ENCODE data around the gene PORCN. TPM values are rescaled to one million over a fixed set of nuclear protein-coding genes. Genes with fewer than 3 reads are reported as not detected.

Gene PORCN
- total and polyA plus RNA-seq, 9 of the 15 experiments (the other 6 are each of a cell fraction or from before 2014, with no cell fraction given): 0.34 to 5.1 (median 2.8) TPM

- H3K27me3 ChIP-seq (ENCODE audit: control insufficient read depth in 2 of 2, insufficient read depth in 2 of 2, low read length in 2 of 2): no peaks in the 10 kb centered on the region
- H3K79me2 ChIP-seq (ENCODE audit: control insufficient read depth, insufficient read depth, low read length): no peaks in the 10 kb centered on the region
- ATAC-seq: no peak
- ChIA-PET POLR2A (no interaction called here), CTCF (ENCODE audit: low intra/inter-chr PET ratio) (no interaction called here)
- H3K36me3 ChIP-seq (ENCODE audit: control insufficient read depth, insufficient read depth, low read length): no peaks in the 10 kb centered on the region
- intact Hi-C loops (cut with micrococcal nuclease): loop anchor here (10.0 kb wide), 1 partner anchor 663 kb away; the partner anchor contains the start of gene ZNF81
- H4K20me1 ChIP-seq (replicated peaks; ENCODE audit: control insufficient read depth, insufficient read depth, low read length): no peaks in the 10 kb centered on the region
- no peak for FAIRE-seq
- DNase-seq (ENCODE audit: extremely low read depth in 1 of 4, low spot score in 3 of 4): no peak
- H3K4me2 ChIP-seq (ENCODE audit: insufficient read depth, low read length): no peak overlapping the region
- BruUV-seq (replicated peaks): no TSS peak
- no peaks in the 10 kb centered on the region for H3K9me1 ChIP-seq (ENCODE audit: control insufficient read depth, insufficient read depth, low read length)
- no peaks in the 10 kb centered on the region for H3K9me3 ChIP-seq (replicated peaks; ENCODE audit: control insufficient read depth, insufficient read depth, low read depth, low read length)
- no peak overlapping the region for H2AFZ ChIP-seq (ENCODE audit: low read depth, low read length)
- in situ Hi-C loops (cut with MboI): loop anchor here (25.0 kb wide), 1 partner anchor 636 kb away; no protein-coding TSS in a partner anchor
- no peak overlapping the region for H3K27ac ChIP-seq (ENCODE audit: extremely low read depth, low read depth, low read length)
- H3K4me3 ChIP-seq: no peak overlapping the region
- whole genome bisulfite sequencing (ENCODE audit: insufficient coverage, low coverage, missing lambda C conversion rate): 20% methylated on average over 3 of the region's 5 CpGs
- H3K9ac ChIP-seq (ENCODE audit: insufficient read depth in 1 of 2, low read depth in 2 of 2, low read length in 2 of 2): no peak overlapping the region
- H3K4me1 ChIP-seq (replicated peaks in 1 of 2; ENCODE audit: control insufficient read depth in 2 of 2, insufficient read depth in 2 of 2, low read length in 2 of 2): peaks cover 8 to 10% of the 10 kb centered on the region in 2 experiments; a peak in 4 of 5 replicates
- TF ChIP-seq, protein P1, sequence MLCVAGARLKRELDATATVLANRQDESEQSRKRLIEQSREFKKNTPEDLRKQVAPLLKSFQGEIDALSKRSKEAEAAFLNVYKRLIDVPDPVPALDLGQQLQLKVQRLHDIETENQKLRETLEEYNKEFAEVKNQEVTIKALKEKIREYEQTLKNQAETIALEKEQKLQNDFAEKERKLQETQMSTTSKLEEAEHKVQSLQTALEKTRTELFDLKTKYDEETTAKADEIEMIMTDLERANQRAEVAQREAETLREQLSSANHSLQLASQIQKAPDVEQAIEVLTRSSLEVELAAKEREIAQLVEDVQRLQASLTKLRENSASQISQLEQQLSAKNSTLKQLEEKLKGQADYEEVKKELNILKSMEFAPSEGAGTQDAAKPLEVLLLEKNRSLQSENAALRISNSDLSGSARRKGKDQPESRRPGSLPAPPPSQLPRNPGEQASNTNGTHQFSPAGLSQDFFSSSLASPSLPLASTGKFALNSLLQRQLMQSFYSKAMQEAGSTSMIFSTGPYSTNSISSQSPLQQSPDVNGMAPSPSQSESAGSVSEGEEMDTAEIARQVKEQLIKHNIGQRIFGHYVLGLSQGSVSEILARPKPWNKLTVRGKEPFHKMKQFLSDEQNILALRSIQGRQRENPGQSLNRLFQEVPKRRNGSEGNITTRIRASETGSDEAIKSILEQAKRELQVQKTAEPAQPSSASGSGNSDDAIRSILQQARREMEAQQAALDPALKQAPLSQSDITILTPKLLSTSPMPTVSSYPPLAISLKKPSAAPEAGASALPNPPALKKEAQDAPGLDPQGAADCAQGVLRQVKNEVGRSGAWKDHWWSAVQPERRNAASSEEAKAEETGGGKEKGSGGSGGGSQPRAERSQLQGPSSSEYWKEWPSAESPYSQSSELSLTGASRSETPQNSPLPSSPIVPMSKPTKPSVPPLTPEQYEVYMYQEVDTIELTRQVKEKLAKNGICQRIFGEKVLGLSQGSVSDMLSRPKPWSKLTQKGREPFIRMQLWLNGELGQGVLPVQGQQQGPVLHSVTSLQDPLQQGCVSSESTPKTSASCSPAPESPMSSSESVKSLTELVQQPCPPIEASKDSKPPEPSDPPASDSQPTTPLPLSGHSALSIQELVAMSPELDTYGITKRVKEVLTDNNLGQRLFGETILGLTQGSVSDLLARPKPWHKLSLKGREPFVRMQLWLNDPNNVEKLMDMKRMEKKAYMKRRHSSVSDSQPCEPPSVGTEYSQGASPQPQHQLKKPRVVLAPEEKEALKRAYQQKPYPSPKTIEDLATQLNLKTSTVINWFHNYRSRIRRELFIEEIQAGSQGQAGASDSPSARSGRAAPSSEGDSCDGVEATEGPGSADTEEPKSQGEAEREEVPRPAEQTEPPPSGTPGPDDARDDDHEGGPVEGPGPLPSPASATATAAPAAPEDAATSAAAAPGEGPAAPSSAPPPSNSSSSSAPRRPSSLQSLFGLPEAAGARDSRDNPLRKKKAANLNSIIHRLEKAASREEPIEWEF (CRISPR knock-in tag; IDR thresholded peaks at IDR 0.05): no peak
- no peak for TF ChIP-seq NR2C1 (IDR thresholded peaks at IDR 0.05)
- TF ChIP-seq NR2C1 (tag; IDR thresholded peaks at IDR 0.05): no peak
- no peak for TF ChIP-seq ZNF507 (tag; conservative IDR thresholded peaks at IDR 0.05)
- TF ChIP-seq PTRF (tag; IDR thresholded peaks at IDR 0.05): no peak
- no peak for TF ChIP-seq ZBTB9 (CRISPR knock-in tag; IDR thresholded peaks at IDR 0.05)
- TF ChIP-seq ZBTB11 (CRISPR knock-in tag; IDR thresholded peaks at IDR 0.05): no peak
- TF ChIP-seq MEF2A (IDR thresholded peaks at IDR 0.05; ENCODE audit: control insufficient read depth, low read depth, low read length): no peak
- TF ChIP-seq ZBED1 (IDR thresholded peaks at IDR 0.05): no peak
These were observed 10.9 kb upstream of the PORCN start for GRCh38 chrX:48497871-48498270.
